ENCODE measurements around the gene CASP4.
"Not testable (repeated sequence)": the region's sequence is repeated elsewhere in the genome, so short reads cannot be mapped to it uniquely, and the experiment has no call there.

Gene CASP4

DNA sequence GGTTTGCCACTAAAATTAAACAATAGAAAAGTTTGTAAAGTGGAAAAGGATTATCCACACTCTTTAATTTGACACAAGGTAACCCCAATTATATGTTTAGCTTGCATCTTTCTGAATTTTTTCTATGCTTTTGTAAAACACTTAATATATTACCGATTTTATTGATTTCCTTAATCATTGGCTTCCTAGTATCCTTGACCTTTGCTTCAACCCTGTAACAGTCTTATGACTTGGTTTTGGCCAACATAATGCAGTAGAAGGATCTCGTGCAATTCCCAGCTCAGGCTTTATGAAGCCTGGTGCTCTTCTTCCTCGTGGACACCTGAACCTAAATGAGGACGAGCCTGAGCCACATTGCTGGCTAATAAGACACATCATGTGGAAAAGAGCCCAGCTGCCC is 23.6 kb upstream of the CASP4 start:
- Histone ChIP-seq H3K36me3 (ENCODE audit: control insufficient read depth, insufficient read depth, low read length) (no peaks in the 10 kb centered on the region), H3K27me3 (ENCODE audit: control insufficient read depth, insufficient read depth, low read length) (no peaks in the 10 kb centered on the region), H3K9me3 (ENCODE audit: control insufficient read depth, insufficient read depth, low read length) (no peaks in the 10 kb centered on the region; the same call in 1 of the 2 replicates)

DNA sequence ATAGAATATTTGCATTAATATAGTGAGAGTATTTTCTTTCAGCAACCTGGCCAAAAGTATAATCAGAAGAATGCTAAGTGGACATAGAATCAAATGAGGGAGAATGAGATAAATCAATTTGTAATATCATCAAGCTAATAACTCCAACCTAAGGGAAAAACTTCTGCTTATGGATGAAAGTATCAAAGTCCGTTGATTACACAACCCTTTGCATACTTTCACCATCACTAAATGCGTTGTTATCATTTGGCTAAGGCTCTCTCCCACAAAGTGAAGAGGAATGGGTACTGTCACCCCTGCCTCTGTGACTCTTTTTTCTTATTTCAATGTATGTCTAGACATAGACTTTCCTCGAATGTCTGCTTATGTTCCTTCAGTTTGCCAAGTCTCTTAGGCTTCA is 16.4 kb upstream of the CASP4 start:
- H3K27me3 ChIP-seq (ENCODE audit: control insufficient read depth, insufficient read depth, low read length), result no peaks in the 10 kb centered on the region

More for the DNA sequence above, 23.6 kb upstream of the CASP4 start:
- Histone ChIP-seq H3K27ac (ENCODE audit: low read depth, low read length) (no peak overlapping the region), H3K9ac (ENCODE audit: low read depth, low read length) (no peak overlapping the region), H3K4me1 (ENCODE audit: control insufficient read depth, insufficient read depth, low read length) (no peaks in the 10 kb centered on the region), H3K4me3 (ENCODE audit: low read depth, low read length) (no peak overlapping the region)

DNA sequence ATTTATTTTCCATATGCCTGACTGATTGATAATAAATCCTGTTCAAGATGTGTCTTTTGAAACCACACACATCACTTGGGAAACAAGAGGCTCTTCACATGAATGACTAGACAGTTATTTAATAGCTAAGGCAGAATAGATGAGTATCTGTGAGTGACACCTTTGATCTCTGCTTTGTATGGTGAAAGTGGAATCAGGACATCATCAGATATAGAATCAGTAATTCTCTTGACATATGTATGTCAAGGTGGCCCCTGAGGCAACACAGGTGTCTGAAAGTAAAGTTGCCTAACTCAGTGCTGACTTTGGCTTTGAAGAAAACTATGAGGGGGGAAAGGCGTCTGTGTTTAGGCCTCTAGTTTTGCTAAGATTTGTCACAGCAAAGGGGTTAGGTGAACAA is 11.5 kb upstream of the CASP4 start:
- Histone ChIP-seq H3K4me1 (ENCODE audit: control insufficient read depth, insufficient read depth, low read length) (no peaks in the 10 kb centered on the region), H3K9me3 (ENCODE audit: control insufficient read depth, insufficient read depth, low read length) (no peaks in the 10 kb centered on the region), H3K36me3 (ENCODE audit: control insufficient read depth, insufficient read depth, low read length) (no peaks in the 10 kb centered on the region), H3K27ac (ENCODE audit: low read depth, low read length) (no peak overlapping the region), H3K4me3 (ENCODE audit: low read depth, low read length) (no peak overlapping the region), H3K27me3 (ENCODE audit: control insufficient read depth, insufficient read depth, low read length) (no peaks in the 10 kb centered on the region), H3K9ac (ENCODE audit: low read depth, low read length) (no peak overlapping the region)

More for the DNA sequence above, 16.4 kb upstream of the CASP4 start:
- H3K27ac ChIP-seq (ENCODE audit: low read depth, low read length), result no peak overlapping the region
- no peak overlapping the region for H3K4me3 ChIP-seq (ENCODE audit: low read depth, low read length)
- no peak overlapping the region for H3K9ac ChIP-seq (ENCODE audit: low read depth, low read length)
- no peaks in the 10 kb centered on the region; the same call in 1 of the 2 replicates for H3K9me3 ChIP-seq (ENCODE audit: control insufficient read depth, insufficient read depth, low read length)
- no peaks in the 10 kb centered on the region for H3K4me1 ChIP-seq (ENCODE audit: control insufficient read depth, insufficient read depth, low read length)
- no peaks in the 10 kb centered on the region for H3K36me3 ChIP-seq (ENCODE audit: control insufficient read depth, insufficient read depth, low read length)

DNA sequence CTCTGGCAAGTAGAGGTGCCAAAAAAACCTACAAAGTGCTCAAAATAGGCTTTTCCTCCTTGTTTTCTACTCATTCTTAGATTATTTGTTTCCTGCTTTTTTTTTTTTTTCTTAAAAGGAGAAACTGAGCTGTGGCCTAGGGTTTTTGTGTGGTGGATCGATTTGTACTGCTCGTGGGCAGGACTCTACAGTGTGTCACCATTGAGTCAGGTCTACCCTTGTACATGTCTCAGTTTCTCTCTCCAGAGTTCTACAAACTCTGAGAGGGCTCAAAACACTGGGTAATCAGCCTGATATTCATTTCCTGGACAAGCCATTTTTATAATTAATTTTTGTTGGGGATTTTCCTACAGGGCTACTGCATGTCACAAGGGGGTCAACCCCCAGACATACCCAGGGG is 5.2 kb upstream of the CASP4 start:
- Histone ChIP-seq H3K9me3 (ENCODE audit: control insufficient read depth, insufficient read depth, low read length) (peaks cover 19% of the 10 kb centered on the region), H3K4me1 (ENCODE audit: control insufficient read depth, insufficient read depth, low read length) (peaks cover 7% of the 10 kb centered on the region; the same call in 1 of the 2 replicates), H3K9ac (ENCODE audit: low read depth, low read length) (no peak overlapping the region)

DNA sequence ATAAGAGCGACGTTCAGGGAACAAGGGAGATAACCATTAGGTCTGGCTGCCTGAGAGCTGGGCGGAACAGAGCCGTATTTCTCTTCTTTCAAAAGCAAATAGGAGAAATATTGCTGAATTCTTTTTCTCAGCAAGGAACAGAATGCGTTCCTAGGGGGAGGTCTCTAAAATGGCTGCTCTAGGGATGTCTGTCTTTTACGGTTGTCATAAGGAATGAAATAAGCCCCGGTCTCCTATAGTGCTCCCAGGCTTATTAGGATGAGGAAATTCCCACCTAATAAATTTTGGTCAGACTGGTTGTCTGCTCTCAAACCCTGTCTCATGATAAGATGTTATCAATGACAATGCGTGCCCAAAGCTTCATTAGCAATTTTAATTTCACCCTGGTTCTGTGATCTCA is 4.5 kb upstream of the CASP4 start:
- H3K4me3 ChIP-seq (ENCODE audit: low read depth, low read length); H3K36me3 ChIP-seq (ENCODE audit: control insufficient read depth, insufficient read depth, low read length); H3K27me3 ChIP-seq (ENCODE audit: control insufficient read depth, insufficient read depth, low read length); H3K9ac ChIP-seq (ENCODE audit: low read depth, low read length); H3K4me1 ChIP-seq (ENCODE audit: control insufficient read depth, insufficient read depth, low read length); H3K27ac ChIP-seq (ENCODE audit: low read depth, low read length): not testable (repeated sequence)
- peaks cover 19% of the 10 kb centered on the region for H3K9me3 ChIP-seq (ENCODE audit: control insufficient read depth, insufficient read depth, low read length)

More for the DNA sequence above, 5.2 kb upstream of the CASP4 start:
- H3K4me3 ChIP-seq (ENCODE audit: low read depth, low read length), result no peak overlapping the region
- H3K36me3 ChIP-seq (ENCODE audit: control insufficient read depth, insufficient read depth, low read length), result no peaks in the 10 kb centered on the region
- no peaks in the 10 kb centered on the region for H3K27me3 ChIP-seq (ENCODE audit: control insufficient read depth, insufficient read depth, low read length)
- H3K27ac ChIP-seq (ENCODE audit: low read depth, low read length), result no peak overlapping the region

DNA sequence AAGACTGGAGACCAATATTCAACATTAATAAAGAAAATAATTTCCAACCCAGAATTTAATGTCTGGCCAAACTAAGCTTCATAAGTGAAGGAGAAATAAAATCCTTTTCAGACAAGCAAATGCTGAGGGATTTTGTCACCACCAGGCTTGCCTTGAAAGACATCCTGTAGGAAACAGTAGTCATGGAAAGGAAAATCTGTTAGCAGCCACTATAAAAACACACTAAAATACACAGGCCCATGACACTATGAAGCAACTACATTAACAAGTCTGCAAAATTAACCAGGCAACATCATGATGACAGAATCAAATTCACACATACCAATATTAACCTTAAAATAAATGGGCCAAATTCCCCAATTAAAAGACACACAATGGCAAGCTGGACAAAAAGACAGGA is 2.4 kb upstream of the CASP4 start:
- peaks cover 19% of the 10 kb centered on the region for H3K9me3 ChIP-seq (ENCODE audit: control insufficient read depth, insufficient read depth, low read length)

DNA sequence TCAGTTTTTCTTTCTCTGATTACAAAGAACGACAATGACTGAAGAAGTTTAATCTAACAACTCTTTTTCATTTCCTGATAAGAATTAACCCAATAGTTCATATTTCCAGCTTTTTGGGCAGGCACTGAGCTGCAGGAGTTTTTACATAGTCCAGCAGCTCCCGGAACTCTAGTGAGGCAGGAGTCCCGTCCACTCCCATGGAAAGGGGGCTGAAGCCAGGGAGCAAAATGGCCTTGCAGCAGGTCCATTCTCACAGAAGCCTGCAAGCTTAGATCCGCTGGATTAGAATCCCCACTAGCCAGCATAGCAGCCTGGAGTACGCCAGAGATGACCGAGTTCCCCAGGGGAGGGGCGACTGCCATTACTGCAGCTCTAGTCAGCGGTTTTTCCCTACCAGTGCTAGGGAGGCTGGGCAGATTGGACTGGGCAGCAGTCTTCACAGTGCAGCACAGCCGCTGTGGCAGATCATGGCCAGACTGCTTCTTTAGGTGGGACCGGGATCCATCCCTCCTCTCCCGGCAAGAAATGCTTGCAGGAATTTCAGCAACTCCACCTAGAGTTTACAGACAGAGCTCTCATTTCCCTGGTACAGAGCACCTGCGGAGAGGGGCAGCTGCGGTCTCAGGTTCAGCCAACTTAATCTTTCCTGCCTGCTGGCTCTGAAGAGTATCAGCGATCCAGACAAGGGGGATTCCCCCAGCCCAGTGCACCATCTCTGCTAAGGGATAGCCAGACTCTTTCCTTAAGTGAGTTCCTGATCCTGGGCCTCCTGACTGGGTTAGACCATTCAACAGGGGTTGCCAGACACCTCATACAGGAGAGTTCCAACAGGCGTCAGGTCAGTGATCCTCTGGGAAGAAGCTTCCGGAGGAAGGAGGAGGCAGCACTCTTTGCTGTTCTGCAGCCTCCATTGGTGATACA is 742 bp upstream of the CASP4 start:
- H3K27me3 ChIP-seq (ENCODE audit: control insufficient read depth, insufficient read depth, low read length), result no peaks in the 10 kb centered on the region
- H3K9me3 ChIP-seq (ENCODE audit: control insufficient read depth, insufficient read depth, low read length), result peaks cover 14% of the 10 kb centered on the region; the same call in 1 of the 2 replicates
- no peak overlapping the region for H3K4me3 ChIP-seq (ENCODE audit: low read depth, low read length)
- peak overlapping the region; percentile 17; the same call in 1 of the 2 replicates for H3K9ac ChIP-seq (ENCODE audit: low read depth, low read length)
- H3K27ac ChIP-seq (ENCODE audit: low read depth, low read length), result no peak overlapping the region
- H3K36me3 ChIP-seq (ENCODE audit: control insufficient read depth, insufficient read depth, low read length), result no peaks in the 10 kb centered on the region
- H3K4me1 ChIP-seq (ENCODE audit: control insufficient read depth, insufficient read depth, low read length), result peaks cover 9% of the 10 kb centered on the region; the same call in 1 of the 2 replicates

More for the DNA sequence above, 2.4 kb upstream of the CASP4 start:
- no peak overlapping the region for H3K27ac ChIP-seq (ENCODE audit: low read depth, low read length)
- H3K9ac ChIP-seq (ENCODE audit: low read depth, low read length), result no peak overlapping the region
- H3K4me1 ChIP-seq (ENCODE audit: control insufficient read depth, insufficient read depth, low read length), result peaks cover 9% of the 10 kb centered on the region; the same call in 1 of the 2 replicates
- H3K27me3 ChIP-seq (ENCODE audit: control insufficient read depth, insufficient read depth, low read length), result no peaks in the 10 kb centered on the region
- no peak overlapping the region for H3K4me3 ChIP-seq (ENCODE audit: low read depth, low read length)
- H3K36me3 ChIP-seq (ENCODE audit: control insufficient read depth, insufficient read depth, low read length), result no peaks in the 10 kb centered on the region

DNA sequence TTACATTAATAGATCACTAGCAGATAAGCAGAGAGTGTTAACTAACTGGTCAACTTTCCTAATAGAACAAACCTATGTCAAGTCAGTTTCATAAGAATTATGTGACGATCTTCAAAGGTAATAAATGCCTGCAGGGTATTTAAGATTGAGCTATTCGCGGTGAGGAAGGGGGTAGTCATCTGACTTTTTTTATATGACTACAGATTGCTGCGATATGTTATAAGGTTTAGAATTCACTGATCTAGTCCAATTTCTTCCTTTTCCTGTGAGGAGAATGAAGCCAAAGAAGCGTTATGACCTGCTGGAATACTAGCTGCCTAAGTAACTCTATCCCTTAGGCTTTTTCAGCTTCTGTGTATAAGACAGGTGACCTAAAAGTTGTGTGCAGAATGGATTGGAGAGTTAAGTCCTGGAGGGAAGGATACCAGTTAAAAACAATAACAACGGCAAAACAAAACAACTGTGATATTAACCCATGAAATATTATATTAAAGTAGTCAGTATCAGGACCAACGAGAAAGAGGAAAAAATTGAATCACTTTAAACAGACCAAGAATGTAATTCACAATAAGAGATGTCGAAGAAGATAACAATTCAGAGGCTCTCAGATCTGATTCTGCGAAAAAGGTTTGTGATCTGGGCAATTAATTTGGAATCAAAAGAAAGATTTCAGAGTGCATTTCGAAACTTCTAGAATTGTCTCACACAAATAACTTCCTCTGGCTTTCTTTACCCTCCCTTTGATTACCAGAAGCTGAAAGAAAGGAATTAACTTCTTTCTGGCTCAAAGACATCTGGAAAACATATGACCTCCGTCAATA is 630 bp downstream of the CASP4 start:
- H3K27me3 ChIP-seq (ENCODE audit: control insufficient read depth, insufficient read depth, low read length), result no peaks in the 10 kb centered on the region
- H3K9me3 ChIP-seq (ENCODE audit: control insufficient read depth, insufficient read depth, low read length), result peaks cover 11% of the 10 kb centered on the region
- H3K27ac ChIP-seq (ENCODE audit: low read depth, low read length), result no peak overlapping the region
- H3K36me3 ChIP-seq (ENCODE audit: control insufficient read depth, insufficient read depth, low read length), result no peaks in the 10 kb centered on the region
- H3K9ac ChIP-seq (ENCODE audit: low read depth, low read length), result no peak overlapping the region
- no peak overlapping the region for H3K4me3 ChIP-seq (ENCODE audit: low read depth, low read length)
- peaks cover 9% of the 10 kb centered on the region; the same call in 1 of the 2 replicates for H3K4me1 ChIP-seq (ENCODE audit: control insufficient read depth, insufficient read depth, low read length)

DNA sequence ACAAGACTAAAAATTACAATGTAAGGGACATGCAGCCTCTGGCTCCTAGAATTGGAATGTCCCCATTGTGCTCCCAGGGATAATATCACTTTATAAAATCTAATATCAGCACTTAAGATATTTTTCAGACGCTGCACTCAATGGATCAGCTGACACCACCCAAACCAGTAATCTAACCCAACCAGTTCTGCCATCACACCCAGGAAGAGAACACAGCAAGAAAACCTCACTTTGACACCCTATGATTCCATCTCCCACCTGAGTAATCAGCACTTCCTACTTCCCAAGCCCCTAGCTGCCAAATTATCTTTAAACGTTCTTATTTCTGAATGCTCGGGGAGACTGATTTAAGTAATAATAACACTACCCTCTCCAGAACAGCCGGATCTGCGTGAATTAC is 2.6 kb downstream of the CASP4 start:
- no peaks in the 10 kb centered on the region for H3K36me3 ChIP-seq (ENCODE audit: control insufficient read depth, insufficient read depth, low read length)
- H3K27me3 ChIP-seq (ENCODE audit: control insufficient read depth, insufficient read depth, low read length), result no peaks in the 10 kb centered on the region
- no peak overlapping the region for H3K9ac ChIP-seq (ENCODE audit: low read depth, low read length)
- peaks cover 9% of the 10 kb centered on the region; the same call in 1 of the 2 replicates for H3K4me1 ChIP-seq (ENCODE audit: control insufficient read depth, insufficient read depth, low read length)
- peaks cover 19% of the 10 kb centered on the region for H3K9me3 ChIP-seq (ENCODE audit: control insufficient read depth, insufficient read depth, low read length)
- H3K27ac ChIP-seq (ENCODE audit: low read depth, low read length), result no peak overlapping the region
- no peak overlapping the region for H3K4me3 ChIP-seq (ENCODE audit: low read depth, low read length)

DNA sequence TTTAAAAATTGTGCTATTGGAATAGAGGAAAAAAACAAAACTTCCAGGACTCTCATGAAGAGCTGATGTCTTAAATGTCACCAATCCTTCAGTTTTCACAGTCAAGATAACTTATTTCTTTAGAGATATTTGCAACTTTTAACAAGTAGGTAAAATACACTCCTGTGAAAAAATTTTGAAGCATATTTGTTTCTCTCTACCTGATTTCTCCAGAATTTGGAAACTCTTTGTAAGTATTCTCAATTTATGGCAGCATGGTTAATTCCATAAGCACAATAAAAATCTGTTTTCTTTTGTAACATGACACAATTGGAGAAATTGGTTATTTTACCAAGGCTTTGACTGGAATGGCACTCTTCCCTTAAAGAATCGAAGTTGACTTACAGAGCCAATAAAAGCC is 4.1 kb downstream of the CASP4 start:
- H3K4me1 ChIP-seq (ENCODE audit: control insufficient read depth, insufficient read depth, low read length), result peaks cover 9% of the 10 kb centered on the region; the same call in 1 of the 2 replicates
- no peak overlapping the region for H3K4me3 ChIP-seq (ENCODE audit: low read depth, low read length)
- no peaks in the 10 kb centered on the region for H3K36me3 ChIP-seq (ENCODE audit: control insufficient read depth, insufficient read depth, low read length)
- H3K9me3 ChIP-seq (ENCODE audit: control insufficient read depth, insufficient read depth, low read length), result peaks cover 19% of the 10 kb centered on the region
- no peak overlapping the region for H3K27ac ChIP-seq (ENCODE audit: low read depth, low read length)
- H3K9ac ChIP-seq (ENCODE audit: low read depth, low read length), result no peak overlapping the region
- H3K27me3 ChIP-seq (ENCODE audit: control insufficient read depth, insufficient read depth, low read length), result no peaks in the 10 kb centered on the region

Measured in HUES48 (cell line).